Ishikawa (cell line): ENCODE measurements around the gene MED15.
A peak's percentile ranks its signal among the peaks of the same experiment; 100 is the strongest.

ENCODE experiments used
- CEBPB ChIP-seq: IDR thresholded peaks from 2 replicates; pipeline ENCODE4 v1.6.1; 2012
- CREB1 ChIP-seq: IDR thresholded peaks from 2 replicates; pipeline ENCODE4 v1.6.1; 2012; ENCODE audit warnings: low read depth
- EGR1 ChIP-seq: IDR thresholded peaks from 2 replicates; pipeline ENCODE4 v1.6.1; 2012
- EP300 ChIP-seq: IDR thresholded peaks from 2 replicates; pipeline ENCODE4 v1.6.1; 2012; ENCODE audit warnings: borderline replicate concordance
- FOXM1 ChIP-seq: IDR thresholded peaks from 2 replicates; pipeline ENCODE4 v1.6.1; 2012; ENCODE audit warnings: low read depth, borderline replicate concordance
- NFIC ChIP-seq: IDR thresholded peaks from 2 replicates; pipeline ENCODE4 v1.6.1; 2012
- RAD21 ChIP-seq: IDR thresholded peaks from 2 replicates; pipeline ENCODE4 v1.6.1; 2012; ENCODE audit warnings: low read depth
- TAF1 ChIP-seq: IDR thresholded peaks from 2 replicates; pipeline ENCODE4 v1.6.1; 2012; ENCODE audit warnings: low read depth, mild to moderate bottlenecking
- TCF12 ChIP-seq: IDR thresholded peaks from 2 replicates; pipeline ENCODE4 v1.6.1; 2012; ENCODE audit warnings: low read depth
- TEAD4 ChIP-seq: IDR thresholded peaks from 2 replicates; pipeline ENCODE4 v1.6.1; 2012
- YY1 ChIP-seq: IDR thresholded peaks from 2 replicates; pipeline ENCODE4 v1.6.1; 2012; ENCODE audit warnings: low read depth
- ZBTB7A ChIP-seq: IDR thresholded peaks from 2 replicates; pipeline ENCODE4 v1.6.1; 2012; ENCODE audit warnings: low read depth
- TF ChIP-seq, protein P1 (sequence below): IDR thresholded peaks from 2 replicates; pipeline ENCODE4 v1.6.1; 2012
- TF ChIP-seq, protein P2 (sequence below): IDR thresholded peaks from 2 replicates; pipeline ENCODE4 v1.6.1; 2012
- TF ChIP-seq, protein P3 (sequence below): IDR thresholded peaks from 2 replicates; pipeline ENCODE4 v1.6.1; 2012; ENCODE audit warnings: low read depth, mild to moderate bottlenecking

Gene MED15

DNA sequence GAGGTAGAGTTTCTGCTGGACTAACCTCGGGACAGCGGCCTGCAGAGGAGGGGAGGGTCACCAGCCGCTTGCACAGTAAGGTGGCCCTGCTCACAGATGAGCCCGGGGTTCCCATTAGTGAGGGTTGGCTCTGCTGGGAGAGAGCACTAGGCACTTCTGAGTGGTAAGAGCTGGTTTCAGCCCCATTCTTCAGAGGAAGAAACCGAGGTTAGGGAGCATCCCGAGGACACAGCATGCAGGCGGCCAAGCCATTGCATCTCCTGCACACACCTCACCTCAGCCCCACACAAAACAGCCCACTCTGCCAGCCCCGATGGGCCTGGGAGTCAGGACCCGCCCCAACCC is 99.3 kb downstream of the MED15 start:
- no peak for TF ChIP-seq ZBTB7A
- TF ChIP-seq, protein P1, sequence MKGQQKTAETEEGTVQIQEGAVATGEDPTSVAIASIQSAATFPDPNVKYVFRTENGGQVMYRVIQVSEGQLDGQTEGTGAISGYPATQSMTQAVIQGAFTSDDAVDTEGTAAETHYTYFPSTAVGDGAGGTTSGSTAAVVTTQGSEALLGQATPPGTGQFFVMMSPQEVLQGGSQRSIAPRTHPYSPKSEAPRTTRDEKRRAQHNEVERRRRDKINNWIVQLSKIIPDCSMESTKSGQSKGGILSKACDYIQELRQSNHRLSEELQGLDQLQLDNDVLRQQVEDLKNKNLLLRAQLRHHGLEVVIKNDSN: no peak
- no peak for TF ChIP-seq CEBPB
- TF ChIP-seq NFIC: no peak
- no peak for TF ChIP-seq CREB1
- TF ChIP-seq FOXM1: no peak
- TF ChIP-seq YY1: no peak
- no peak for TF ChIP-seq EGR1
- TF ChIP-seq EP300: no peak

DNA sequence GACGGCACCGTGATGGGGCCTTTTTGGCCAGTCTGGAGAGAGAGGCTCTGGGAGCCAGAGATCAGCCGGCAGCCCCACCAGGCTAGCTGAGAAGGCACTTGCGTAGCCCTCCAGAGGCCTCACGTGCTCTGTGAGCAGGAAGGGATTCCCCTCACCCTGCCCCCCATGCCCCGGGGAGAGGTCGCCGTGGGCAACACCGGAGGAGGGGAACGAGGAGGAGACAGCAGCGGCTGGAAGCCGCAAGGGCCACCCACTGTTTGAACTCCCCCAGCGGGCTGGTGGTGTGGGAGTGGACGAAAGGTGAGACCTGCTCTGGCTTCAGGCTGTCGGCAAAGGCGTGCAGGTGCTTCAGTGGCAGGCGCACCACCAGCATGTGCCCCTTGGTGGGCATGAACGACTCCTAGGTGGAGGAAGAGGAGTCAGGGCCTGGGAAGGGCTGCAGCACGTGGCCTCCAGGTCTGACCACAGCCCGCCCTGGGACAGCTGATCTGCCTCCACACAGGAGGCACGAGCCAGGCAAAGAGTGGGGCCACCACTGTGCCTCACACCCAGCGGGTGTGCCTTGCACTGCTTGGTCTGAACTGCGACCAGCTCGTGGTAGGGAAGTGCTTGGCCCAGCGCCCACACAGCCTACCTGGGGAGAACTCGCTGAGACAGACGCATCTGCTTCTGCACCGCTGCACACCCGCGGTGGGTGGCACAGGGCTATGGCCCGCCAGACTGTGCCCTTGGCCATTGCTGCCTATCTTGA is 99.9 kb downstream of the MED15 start:
- no peak for TF ChIP-seq FOXM1
- TF ChIP-seq YY1: no peak
- TF ChIP-seq CEBPB: no peak
- no peak for TF ChIP-seq EP300
- TF ChIP-seq EGR1: no peak
- no peak for TF ChIP-seq TAF1
- TF ChIP-seq, protein P1: peak; percentile 57; the same call in 1 of the 2 replicates
- TF ChIP-seq, protein P2, sequence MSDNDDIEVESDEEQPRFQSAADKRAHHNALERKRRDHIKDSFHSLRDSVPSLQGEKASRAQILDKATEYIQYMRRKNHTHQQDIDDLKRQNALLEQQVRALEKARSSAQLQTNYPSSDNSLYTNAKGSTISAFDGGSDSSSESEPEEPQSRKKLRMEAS: peak; percentile 73
- TF ChIP-seq TEAD4: no peak
- no peak for TF ChIP-seq CREB1
- no peak for TF ChIP-seq ZBTB7A
- TF ChIP-seq RAD21: no peak
- TF ChIP-seq, protein P3, sequence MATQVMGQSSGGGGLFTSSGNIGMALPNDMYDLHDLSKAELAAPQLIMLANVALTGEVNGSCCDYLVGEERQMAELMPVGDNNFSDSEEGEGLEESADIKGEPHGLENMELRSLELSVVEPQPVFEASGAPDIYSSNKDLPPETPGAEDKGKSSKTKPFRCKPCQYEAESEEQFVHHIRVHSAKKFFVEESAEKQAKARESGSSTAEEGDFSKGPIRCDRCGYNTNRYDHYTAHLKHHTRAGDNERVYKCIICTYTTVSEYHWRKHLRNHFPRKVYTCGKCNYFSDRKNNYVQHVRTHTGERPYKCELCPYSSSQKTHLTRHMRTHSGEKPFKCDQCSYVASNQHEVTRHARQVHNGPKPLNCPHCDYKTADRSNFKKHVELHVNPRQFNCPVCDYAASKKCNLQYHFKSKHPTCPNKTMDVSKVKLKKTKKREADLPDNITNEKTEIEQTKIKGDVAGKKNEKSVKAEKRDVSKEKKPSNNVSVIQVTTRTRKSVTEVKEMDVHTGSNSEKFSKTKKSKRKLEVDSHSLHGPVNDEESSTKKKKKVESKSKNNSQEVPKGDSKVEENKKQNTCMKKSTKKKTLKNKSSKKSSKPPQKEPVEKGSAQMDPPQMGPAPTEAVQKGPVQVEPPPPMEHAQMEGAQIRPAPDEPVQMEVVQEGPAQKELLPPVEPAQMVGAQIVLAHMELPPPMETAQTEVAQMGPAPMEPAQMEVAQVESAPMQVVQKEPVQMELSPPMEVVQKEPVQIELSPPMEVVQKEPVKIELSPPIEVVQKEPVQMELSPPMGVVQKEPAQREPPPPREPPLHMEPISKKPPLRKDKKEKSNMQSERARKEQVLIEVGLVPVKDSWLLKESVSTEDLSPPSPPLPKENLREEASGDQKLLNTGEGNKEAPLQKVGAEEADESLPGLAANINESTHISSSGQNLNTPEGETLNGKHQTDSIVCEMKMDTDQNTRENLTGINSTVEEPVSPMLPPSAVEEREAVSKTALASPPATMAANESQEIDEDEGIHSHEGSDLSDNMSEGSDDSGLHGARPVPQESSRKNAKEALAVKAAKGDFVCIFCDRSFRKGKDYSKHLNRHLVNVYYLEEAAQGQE: no peak
- TF ChIP-seq TCF12: 0 out of 2 replicates have a peak, but pooled peaks have one; percentile 39
- TF ChIP-seq NFIC: peak; percentile 77

DNA sequence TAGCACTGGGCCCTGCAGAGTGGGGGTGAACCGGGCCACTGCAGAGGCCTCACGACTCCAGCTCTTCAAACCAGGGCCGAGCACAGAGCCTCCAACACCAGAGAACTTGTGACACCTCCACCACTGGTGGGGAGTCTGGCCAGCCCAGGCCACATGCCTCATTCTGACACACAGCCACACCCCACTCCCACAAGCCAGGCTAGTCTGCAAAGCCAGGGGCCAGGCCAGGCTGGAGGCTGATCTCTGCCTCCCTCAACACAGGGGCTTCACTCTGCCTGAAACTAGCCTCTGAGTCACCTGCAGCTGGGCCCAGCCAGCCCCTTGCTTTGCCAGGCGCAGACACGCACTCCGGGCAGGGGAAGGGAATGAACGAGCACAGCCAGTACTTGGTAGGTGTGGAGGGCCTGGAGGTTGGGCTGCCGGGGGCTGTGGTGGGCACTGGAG is 102.9 kb downstream of the MED15 start:
- TF ChIP-seq RAD21: no peak
- TF ChIP-seq NFIC: no peak
- TF ChIP-seq EP300: no peak
- no peak for TF ChIP-seq TAF1
- no peak for TF ChIP-seq TCF12
- TF ChIP-seq CEBPB: no peak
- TF ChIP-seq EGR1: no peak
- TF ChIP-seq, protein P1: no peak
- TF ChIP-seq FOXM1: no peak
- TF ChIP-seq YY1: no peak
- TF ChIP-seq ZBTB7A: no peak
- no peak for TF ChIP-seq CREB1
- TF ChIP-seq TEAD4: no peak
- TF ChIP-seq, protein P3: no peak
- TF ChIP-seq, protein P2: no peak

DNA sequence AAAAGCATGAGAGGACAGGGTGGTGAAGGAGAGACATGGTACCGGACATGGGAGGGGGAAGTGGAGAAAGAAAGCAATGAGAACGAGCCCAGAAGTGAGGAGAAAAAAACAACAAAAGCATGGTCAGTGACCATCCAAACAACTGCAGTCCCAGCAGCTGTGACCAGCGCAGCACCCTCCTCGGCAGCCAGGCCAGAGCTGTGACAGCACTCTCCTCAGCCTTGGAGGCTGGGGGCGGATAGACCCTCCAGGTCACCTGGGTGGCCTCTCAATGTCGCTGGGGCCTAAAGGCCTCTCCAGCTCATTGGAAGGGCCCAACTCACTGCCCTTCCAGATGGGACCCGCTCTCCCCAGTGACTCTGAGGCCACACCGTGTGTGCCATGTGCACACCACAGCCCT is 103.3 kb downstream of the MED15 start:
- TF ChIP-seq, protein P3: no peak
- no peak for TF ChIP-seq RAD21
- TF ChIP-seq FOXM1: no peak
- TF ChIP-seq YY1: no peak
- TF ChIP-seq NFIC: no peak
- TF ChIP-seq, protein P1: no peak
- no peak for TF ChIP-seq ZBTB7A
- TF ChIP-seq EP300: no peak
- TF ChIP-seq, protein P2: no peak
- TF ChIP-seq TAF1: no peak
- no peak for TF ChIP-seq EGR1
- TF ChIP-seq CREB1: no peak
- no peak for TF ChIP-seq TCF12
- no peak for TF ChIP-seq TEAD4
- TF ChIP-seq CEBPB: no peak
